Activated CD4-positive, alpha-beta T cell treated with anti-CD3 and anti-CD28 coated beads for 48 hours (primary cell): ENCODE results near the gene UQCRFS1.
A peak's percentile ranks its signal among the peaks of the same experiment; 100 is the strongest.
"Not testable (repeated sequence)": the region's sequence is repeated elsewhere in the genome, so short reads cannot be mapped to it uniquely, and the experiment has no call there.

Experiments
- DNase-seq: peaks from one replicate; pipeline ENCODE4 v3.0.0-alpha.2; 2020

The UQCRFS1 gene

GRCh38 chr19:29212356-29212647, 649 bp downstream of the UQCRFS1 start:
- DNase-seq: no peak

GRCh38 chr19:29211562-29212355, 1.2 kb downstream of the UQCRFS1 start:
- DNase-seq: peak; percentile 31

- not testable (repeated sequence) for DNase-seq
Measured at GRCh38 chr19:29211041-29211440, 1.9 kb downstream of the UQCRFS1 start.

DNA sequence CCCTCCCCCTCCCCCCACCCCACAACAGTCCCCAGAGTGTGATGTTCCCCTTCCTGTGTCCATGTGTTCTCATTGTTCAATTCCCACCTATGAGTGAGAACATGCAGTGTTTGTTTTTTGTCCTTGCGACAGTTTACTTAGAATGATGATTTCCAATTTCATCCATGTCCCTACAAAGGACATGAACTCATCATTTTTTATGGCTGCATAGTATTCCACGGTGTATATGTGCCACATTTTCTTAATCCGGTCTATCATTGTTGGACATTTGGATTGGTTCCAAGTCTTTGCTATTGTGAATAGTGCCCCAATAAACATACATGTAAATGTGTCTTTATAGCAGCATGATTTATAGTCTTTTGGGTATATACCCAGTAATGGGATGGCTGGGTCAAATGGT, 2.4 kb downstream of the UQCRFS1 start:
- not testable (repeated sequence) for DNase-seq

DNA sequence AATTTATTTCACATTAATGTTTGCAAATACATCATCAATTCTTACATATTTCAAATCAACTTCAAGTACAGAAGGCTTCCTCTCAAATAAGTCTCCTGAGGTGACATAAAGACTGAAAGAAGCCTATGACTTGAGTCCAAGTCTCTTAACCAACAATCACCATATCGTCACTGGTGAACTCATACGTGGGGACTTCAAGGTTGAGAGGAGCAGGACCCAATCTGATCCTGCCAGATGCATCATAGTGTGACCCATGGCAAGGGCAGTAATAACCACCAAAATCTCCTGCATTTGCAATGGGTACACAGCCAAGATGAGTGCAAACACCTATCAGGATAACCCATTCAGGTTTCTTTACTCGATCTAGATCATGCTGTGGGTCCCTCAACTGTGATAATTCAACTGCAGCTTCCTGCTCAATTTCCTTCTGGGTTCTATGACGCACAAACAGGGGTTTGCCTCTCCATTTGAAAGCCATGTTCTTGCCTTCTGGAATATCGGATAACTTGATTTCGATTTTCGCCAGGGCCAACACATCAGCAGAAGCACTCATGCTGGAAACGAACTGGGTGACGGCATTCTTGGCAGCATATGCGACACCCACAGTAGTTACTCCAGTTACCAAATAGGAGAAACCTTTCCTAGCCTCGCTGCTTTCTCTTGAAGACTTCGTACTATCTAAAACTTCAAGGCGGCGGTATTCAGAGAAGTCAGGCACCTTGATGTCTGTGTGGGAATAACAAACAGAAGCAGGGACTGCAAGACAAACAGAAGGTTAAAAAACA, 5.4 kb downstream of the UQCRFS1 start:
- DNase-seq: not testable (repeated sequence)

DNA sequence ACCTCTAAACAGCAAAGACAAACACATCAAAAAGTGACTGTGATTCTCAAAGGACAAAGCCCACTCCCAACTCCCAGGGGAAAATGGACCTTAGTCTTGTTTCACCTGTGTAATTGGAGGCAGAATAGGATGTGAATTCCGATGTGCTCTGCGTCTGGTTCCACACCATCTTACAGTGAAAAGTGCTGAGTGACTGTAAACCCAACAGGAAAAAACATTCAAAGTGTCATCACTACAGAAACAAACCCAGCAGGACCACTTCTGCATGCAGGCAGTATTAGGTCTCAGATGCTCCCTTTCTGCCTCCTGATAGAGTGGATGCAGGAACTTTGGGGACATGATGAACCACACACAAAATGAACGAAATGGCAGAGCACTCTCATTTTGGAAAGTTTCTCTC, 6.5 kb downstream of the UQCRFS1 start:
- no peak for DNase-seq

DNA sequence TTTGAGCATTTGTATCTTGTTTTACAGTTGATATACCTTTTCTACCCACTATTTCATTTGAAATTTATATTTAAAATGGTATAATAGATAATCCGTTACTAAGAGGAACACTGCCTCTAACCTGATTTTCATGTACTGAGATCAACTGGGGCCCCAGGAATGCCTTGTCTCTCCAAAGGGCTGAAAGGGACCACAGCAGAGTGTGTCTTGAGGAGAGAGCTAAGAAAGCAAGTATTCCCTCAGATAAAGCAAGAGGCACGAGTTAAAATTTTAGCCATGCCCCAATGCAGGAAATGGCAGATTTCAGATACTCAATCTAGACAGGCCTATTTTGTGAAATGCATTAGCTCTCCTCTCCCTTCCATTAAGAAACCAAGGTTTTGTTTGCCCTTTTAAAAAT, 10.7 kb downstream of the UQCRFS1 start:
- DNase-seq: no peak

- DNase-seq: no peak
Measured at GRCh38 chr19:29201855-29202254, 11.1 kb downstream of the UQCRFS1 start.

GRCh38 chr19:29194658-29195057, 18.3 kb downstream of the UQCRFS1 start:
- no peak for DNase-seq

DNA sequence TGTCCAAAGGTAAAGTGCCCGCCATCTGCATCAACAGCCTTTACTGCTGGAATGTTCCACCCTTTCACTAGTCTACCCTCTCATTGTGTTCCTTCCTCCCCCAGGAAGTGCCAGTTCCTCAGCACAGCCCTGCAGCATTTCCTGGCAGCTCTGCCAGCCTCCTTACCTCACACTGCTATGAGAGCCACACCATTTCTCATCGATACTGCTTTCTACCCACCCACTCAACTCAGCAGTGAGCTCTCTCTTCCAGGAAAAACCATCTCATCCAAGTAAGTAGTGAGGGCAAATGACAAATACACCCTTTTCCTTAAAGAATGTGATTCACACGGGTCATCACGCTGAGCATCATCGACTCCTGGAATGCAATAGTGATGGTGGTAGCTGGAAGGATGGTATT, 19.8 kb downstream of the UQCRFS1 start:
- DNase-seq: no peak

DNA sequence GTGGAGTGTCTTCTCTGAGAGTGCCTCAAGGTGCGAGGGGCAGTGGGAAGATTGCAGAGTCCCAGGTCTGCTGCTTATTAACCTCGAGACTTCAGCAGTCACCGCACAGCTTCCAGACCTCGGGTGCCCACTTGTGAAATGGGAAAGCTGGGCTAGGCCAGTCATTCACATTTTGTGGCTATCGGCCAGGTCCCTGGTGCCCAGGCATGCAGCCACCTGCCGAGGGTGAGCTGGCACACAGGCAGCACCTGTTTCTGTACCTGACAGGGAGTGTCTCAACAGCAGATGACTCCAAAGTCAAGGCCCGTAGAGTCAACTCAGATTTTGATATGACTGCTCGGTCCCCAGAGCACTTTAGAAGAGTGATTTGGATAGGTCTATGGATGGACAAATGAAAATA, 21.9 kb downstream of the UQCRFS1 start:
- DNase-seq: no peak

DNA sequence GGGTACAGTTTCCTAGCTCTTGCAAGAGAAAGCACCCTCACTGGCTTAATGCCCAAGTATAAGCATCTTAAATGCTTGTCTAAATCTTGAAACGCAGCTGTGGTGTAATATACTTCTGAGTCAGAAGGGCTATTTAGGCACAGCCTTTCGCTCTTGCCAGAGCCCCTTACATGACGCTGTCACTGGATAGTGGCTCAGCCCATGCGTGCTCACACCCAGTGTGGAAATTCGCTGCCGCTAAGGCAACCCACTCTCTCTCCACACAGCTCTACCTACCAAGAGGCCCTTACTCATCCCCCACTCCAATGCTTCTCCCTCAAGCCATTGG, 24.0 kb downstream of the UQCRFS1 start:
- DNase-seq: no peak

DNA sequence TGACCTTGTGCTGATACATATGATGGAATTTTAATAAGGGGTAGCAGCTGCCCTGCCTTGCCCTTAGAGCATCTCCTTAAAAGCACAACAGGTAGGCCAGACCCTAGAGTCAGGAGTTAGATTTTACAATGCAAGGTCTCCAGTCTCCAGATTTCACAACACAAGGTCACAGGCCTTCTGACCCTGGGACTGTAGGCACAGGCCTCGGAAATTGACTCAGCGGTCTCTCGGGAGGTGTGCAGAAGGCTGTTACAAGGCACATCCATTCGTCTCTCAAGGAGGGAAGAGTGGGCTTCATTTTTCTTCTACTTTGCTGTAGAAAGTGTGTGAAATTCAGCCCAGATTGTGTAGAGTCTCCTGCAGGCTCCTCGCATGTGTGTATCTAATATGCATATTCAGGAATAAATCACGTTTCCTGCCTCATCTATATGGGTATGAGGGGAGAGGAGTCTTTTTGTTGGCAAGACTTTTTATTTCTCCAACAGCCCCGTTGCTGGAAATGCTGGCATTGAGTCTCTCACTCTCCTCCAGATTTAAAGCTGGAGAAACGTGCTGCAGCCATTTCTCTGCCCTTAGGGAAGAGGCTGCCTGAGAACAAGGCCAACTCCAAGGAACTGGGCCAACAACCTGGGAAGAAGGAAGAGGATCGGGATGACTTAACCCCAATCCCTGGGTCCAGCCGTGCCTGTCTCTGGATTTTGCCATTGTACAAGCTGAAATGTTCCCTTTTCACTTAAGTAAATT, 24.5 kb downstream of the UQCRFS1 start:
- no peak for DNase-seq

DNA sequence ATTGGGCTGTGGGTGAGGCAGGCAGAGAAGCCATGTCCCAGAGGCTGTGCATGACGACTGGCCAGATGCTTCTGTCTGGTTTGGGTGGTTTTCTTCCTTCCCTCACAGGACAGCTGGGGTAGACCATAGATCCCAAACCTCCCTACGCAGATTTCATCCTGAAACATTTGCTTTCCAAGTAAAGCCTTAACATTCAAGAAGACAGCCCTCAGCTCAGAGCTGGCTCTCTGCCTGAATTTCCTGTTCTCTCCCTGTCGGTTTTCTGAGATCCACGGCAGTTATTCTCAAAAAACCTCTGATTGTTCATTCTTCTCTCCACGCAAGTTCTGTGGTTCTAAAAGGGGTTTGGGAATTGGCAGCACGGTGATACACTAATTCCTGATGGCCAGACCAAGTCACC, 25.3 kb downstream of the UQCRFS1 start:
- DNase-seq: no peak

DNA sequence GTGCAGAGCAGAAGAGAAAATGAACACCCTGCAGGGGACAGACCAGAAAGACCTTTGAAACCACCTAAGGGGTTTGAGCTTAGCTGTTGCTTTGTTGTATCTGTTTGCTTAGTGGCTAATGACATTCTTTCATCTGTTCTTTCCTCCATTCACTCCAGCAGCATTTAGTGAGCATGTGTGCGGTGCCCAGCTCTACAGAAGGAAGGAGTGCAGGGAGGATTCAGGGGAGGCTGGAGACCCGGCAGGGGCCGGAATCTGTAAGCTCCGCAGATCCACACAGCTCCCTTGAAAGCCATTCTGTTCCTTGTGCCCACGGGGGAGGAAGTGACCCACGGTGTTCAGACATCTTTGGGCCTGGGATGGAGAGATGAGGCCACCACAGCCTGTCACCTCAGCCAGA, 27.5 kb downstream of the UQCRFS1 start:
- DNase-seq: no peak

DNA sequence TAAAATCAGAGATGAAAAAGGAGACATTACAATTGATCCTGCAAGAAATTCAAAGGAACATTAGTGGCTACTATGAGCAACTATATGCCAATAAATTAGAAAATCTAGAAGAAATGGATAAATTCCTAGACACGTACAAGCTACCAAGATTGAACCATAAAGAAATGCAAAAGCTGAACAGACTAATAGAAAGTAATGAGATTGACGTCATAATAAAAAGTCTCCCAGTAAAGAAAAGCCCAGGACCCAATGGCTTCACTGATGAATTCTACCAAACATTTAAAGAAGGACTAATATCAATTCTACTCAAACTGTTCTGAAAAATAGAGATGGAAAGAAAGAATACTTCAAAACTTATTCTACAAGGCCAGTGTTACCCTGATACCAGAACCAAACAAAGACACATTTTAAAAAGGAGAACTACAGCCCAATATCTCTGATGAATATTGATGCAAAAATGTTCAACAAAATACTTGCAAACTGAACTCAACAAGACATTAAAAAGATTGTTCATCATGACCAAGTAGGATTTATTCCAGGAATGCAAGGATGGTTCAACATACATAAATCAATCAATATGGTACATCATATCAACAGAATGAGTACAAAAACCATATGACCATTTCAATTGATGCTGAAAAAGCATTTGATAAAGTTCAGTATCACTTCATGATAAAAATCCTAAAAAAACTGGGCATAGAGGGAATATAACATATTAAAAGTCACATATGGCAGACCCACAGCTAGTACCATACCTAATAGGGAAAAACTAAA, 35.8 kb downstream of the UQCRFS1 start:
- no peak for DNase-seq

DNA sequence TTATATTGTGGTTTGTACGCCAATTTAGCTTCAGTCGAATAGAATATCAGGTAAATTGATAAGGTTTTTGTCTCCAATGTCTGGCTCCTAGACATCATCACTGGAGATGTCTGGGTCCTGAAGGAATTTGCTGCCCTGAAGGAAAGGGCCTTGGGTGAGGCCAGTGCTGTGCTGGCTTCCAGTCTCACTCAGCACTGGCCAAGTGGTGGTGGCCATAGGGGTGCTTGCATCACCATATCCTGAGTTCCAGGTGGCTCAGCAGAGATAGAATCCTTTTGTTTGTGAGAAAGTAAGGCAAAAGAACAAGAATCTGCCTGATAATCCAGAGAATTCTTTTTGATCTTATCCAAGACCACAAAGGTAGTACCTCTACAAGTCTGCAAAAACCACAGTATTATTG, 39.1 kb downstream of the UQCRFS1 start:
- DNase-seq: no peak

GRCh38 chr19:29172302-29172701, 40.6 kb downstream of the UQCRFS1 start:
- no peak for DNase-seq

- DNase-seq: no peak
Measured at GRCh38 chr19:29171525-29171924, 41.4 kb downstream of the UQCRFS1 start.

DNA sequence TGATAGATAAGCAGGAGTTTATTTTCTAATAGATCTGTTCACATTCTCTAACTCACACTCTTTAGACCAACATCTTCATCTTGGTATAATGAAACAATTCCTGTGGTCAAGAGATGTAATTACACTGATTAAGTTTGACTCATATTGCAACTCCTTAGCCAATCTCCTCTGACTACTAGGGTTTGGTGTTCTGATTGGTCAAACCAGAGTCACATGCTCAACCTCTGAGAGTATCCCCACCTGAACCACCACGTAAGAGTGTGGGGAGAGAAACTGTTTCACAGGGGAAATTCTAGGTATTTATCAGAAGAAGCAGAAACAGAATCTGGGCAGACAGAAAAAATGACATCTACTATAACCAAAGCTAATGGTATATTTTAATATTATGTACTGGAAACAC, 42.4 kb downstream of the UQCRFS1 start:
- DNase-seq: no peak

GRCh38 chr19:29162694-29163093, 50.3 kb downstream of the UQCRFS1 start:
- no peak for DNase-seq

- no peak for DNase-seq
Measured at GRCh38 chr19:29155683-29156082, 57.3 kb downstream of the UQCRFS1 start.
